Measurements from ENCODE around the gene FAIM. TPM values are rescaled to one million over a fixed set of nuclear protein-coding genes. Genes with fewer than 3 reads are reported as not detected.
A peak's percentile ranks its signal among the peaks of the same experiment; 100 is the strongest.

Gene FAIM
- total and polyA plus RNA-seq, 4 donors, result 14.9 to 28.6 (median 19.4) TPM

GRCh38 chr3:138609898-138610266 is 1.3 kb downstream of the FAIM start:
- no peak for TF ChIP-seq CTCF (IDR thresholded peaks at IDR 0.05; ENCODE audit: control extremely low read depth, extremely low read depth)
- DNase-seq, result peak in 1 of 3 donors; percentile 12
- Histone ChIP-seq H3K9ac (ENCODE audit: insufficient read depth in 1 of 2, low read length in 2 of 2) (no peak overlapping the region), H3K4me1 (ENCODE audit: control insufficient read depth in 5 of 5, insufficient read depth in 5 of 5, low read length in 5 of 5) (peaks cover 0 to 8% (median 0%) of the 10 kb centered on the region in 5 donors), H3K36me3 (ENCODE audit: control insufficient read depth in 4 of 4, insufficient read depth in 4 of 4, low read length in 4 of 4) (peaks cover 0 to 2% (median 0%) of the 10 kb centered on the region in 4 donors), H3K4me3 (no peak overlapping the region), H3K9me3 (ENCODE audit: control insufficient read depth in 4 of 4, insufficient read depth in 3 of 4, low read length in 3 of 4) (no peaks in the 10 kb centered on the region), H3K27me3 (ENCODE audit: control insufficient read depth in 3 of 3, insufficient read depth in 3 of 3, low read length in 2 of 3) (no peaks in the 10 kb centered on the region), H3K27ac (ENCODE audit: low read depth in 1 of 2, low read length in 1 of 2) (peak overlapping the region in 1 of 2 donors; percentile 51)
- WGBS, 2 donors, result 61 to 63% methylated on average over 6 of the region's 6 CpGs
- ATAC-seq (ENCODE audit: insufficient read depth, low FRiP score), result no peak

- peaks cover 0 to 2% (median 0%) of the 10 kb centered on the region in 4 donors for H3K36me3 ChIP-seq (ENCODE audit: control insufficient read depth in 4 of 4, insufficient read depth in 4 of 4, low read length in 4 of 4)
- no peak overlapping the region for H3K4me3 ChIP-seq
- H3K4me1 ChIP-seq (ENCODE audit: control insufficient read depth in 5 of 5, insufficient read depth in 5 of 5, low read length in 5 of 5), result no peaks in the 10 kb centered on the region
- H3K9me3 ChIP-seq (ENCODE audit: control insufficient read depth in 4 of 4, insufficient read depth in 3 of 4, low read length in 3 of 4), result no peaks in the 10 kb centered on the region
- H3K9ac ChIP-seq (ENCODE audit: insufficient read depth in 1 of 2, low read length in 2 of 2), result no peak overlapping the region
- H3K27me3 ChIP-seq (ENCODE audit: control insufficient read depth in 3 of 3, insufficient read depth in 3 of 3, low read length in 2 of 3), result no peaks in the 10 kb centered on the region
- no peak overlapping the region for H3K27ac ChIP-seq (ENCODE audit: low read depth in 1 of 2, low read length in 1 of 2)
- TF ChIP-seq CTCF (IDR thresholded peaks at IDR 0.05; ENCODE audit: control extremely low read depth, extremely low read depth), result no peak
- DNase-seq (no peak), ATAC-seq (ENCODE audit: insufficient read depth, low FRiP score) (no peak)
- WGBS, 2 donors, result 71 to 83% methylated on average over 1 of the region's 1 CpG
Measured at GRCh38 chr3:138615462-138615861, 6.9 kb downstream of the FAIM start.

GRCh38 chr3:138620431-138620830 is 11.9 kb downstream of the FAIM start:
- Histone ChIP-seq H3K4me1 (ENCODE audit: control insufficient read depth in 5 of 5, insufficient read depth in 5 of 5, low read length in 5 of 5) (no peaks in the 10 kb centered on the region), H3K4me3 (no peak overlapping the region), H3K27me3 (ENCODE audit: control insufficient read depth in 3 of 3, insufficient read depth in 3 of 3, low read length in 2 of 3) (no peaks in the 10 kb centered on the region), H3K9me3 (ENCODE audit: control insufficient read depth in 4 of 4, insufficient read depth in 3 of 4, low read length in 3 of 4) (no peaks in the 10 kb centered on the region), H3K9ac (ENCODE audit: insufficient read depth in 1 of 2, low read length in 2 of 2) (no peak overlapping the region), H3K36me3 (ENCODE audit: control insufficient read depth in 4 of 4, insufficient read depth in 4 of 4, low read length in 4 of 4) (no peaks in the 10 kb centered on the region), H3K27ac (ENCODE audit: low read depth in 1 of 2, low read length in 1 of 2) (no peak overlapping the region)
- DNase-seq (no peak), ATAC-seq (ENCODE audit: insufficient read depth, low FRiP score) (no peak)
- TF ChIP-seq CTCF (IDR thresholded peaks at IDR 0.05; ENCODE audit: control extremely low read depth, extremely low read depth), result no peak
- 91 to 97% methylated on average over 4 of the region's 4 CpGs for WGBS, 2 donors

GRCh38 chr3:138624518-138624917 is 15.9 kb downstream of the FAIM start:
- Histone ChIP-seq H3K9me3 (ENCODE audit: control insufficient read depth in 4 of 4, insufficient read depth in 3 of 4, low read length in 3 of 4) (no peaks in the 10 kb centered on the region), H3K4me3 (no peak overlapping the region), H3K4me1 (ENCODE audit: control insufficient read depth in 5 of 5, insufficient read depth in 5 of 5, low read length in 5 of 5) (no peaks in the 10 kb centered on the region), H3K9ac (ENCODE audit: insufficient read depth in 1 of 2, low read length in 2 of 2) (no peak overlapping the region), H3K27me3 (ENCODE audit: control insufficient read depth in 3 of 3, insufficient read depth in 3 of 3, low read length in 2 of 3) (no peaks in the 10 kb centered on the region), H3K27ac (ENCODE audit: low read depth in 1 of 2, low read length in 1 of 2) (no peak overlapping the region), H3K36me3 (ENCODE audit: control insufficient read depth in 4 of 4, insufficient read depth in 4 of 4, low read length in 4 of 4) (no peaks in the 10 kb centered on the region)
- no peak for TF ChIP-seq CTCF (IDR thresholded peaks at IDR 0.05; ENCODE audit: control extremely low read depth, extremely low read depth)
- ATAC-seq (ENCODE audit: insufficient read depth, low FRiP score) (no peak), DNase-seq (no peak)
